SK-N-MC (cell line): Measurements from ENCODE around the gene GRIP2.

Experiments
- DNase-seq: peaks from one replicate; pipeline ENCODE4 v3.0.0-alpha.2; 2011; ENCODE audit warnings: low read depth, low spot score
- H3K27ac ChIP-seq: fragments of 200-600 bp; sonication (generic); 2 replicates; pipeline ENCODE4 v1.5.1; 2016; ENCODE audit warnings: mixed run types
- H3K36me3 ChIP-seq: fragments of 200-600 bp; sonication (generic); 2 replicates; pipeline ENCODE4 v1.6.1; 2017; ENCODE audit warnings: antibody characterized with exemption, low read length, mixed read lengths; ENCODE audit not compliant: insufficient read depth
- H3K4me3 ChIP-seq: fragments of 200-600 bp; sonication (generic); 2 replicates; pipeline ENCODE4 v1.5.1; 2016
- H3K9ac ChIP-seq: fragments of 200-600 bp; sonication (generic); 2 replicates; pipeline ENCODE4 v1.8.0; 2017; ENCODE audit warnings: mixed run types, mixed read lengths; ENCODE audit not compliant: insufficient read length
- H3K9me3 ChIP-seq: fragments of 200-600 bp; sonication (generic); 2 replicates; pipeline ENCODE4 v1.6.1; 2017; ENCODE audit warnings: low read depth, mild to moderate bottlenecking, antibody characterized with exemption, low read length, moderate library complexity, mixed read lengths
- EZH2 ChIP-seq: fragments of 200-600 bp; sonication (generic); IDR thresholded peaks from one replicate; pipeline ENCODE4 v1.6.1; 2017; ENCODE audit warnings: antibody characterized with exemption
- FOXP2 ChIP-seq: optimal IDR thresholded peaks from 2 replicates; pipeline ENCODE3; 2011; ENCODE audit warnings: mild to moderate bottlenecking, moderate library complexity; ENCODE audit not compliant: insufficient read depth; ENCODE audit errors: extremely low read length, control extremely low read depth
- POLR2AphosphoS5 ChIP-seq: IDR thresholded peaks from 2 replicates; pipeline ENCODE4 v1.6.1; 2012; ENCODE audit warnings: mild to moderate bottlenecking, low read depth, low read length, borderline replicate concordance

GRIP2 gene

DNA sequence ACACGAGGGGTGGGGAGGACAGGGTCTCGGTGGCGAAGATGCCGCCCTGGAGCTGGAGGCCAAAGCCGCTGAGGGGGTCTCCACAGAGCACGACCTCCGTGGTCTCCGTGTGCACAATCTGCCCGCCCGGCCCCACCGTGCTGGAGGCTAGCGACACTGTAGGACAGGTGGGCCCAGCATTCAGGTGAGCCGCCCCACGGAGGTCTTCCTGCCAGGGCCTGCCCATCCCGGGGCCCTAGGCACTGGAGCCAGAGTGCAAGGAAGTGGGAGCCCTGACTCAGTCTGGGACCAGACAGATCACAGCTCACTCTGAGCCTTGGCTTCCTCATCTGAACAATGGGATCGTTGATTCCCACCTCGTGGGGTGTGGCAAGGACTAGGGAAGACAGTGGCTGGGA is 25.8 kb downstream of the GRIP2 start:
- TF ChIP-seq FOXP2: no peak
- no peak for TF ChIP-seq POLR2AphosphoS5
- no peak for TF ChIP-seq EZH2
- H3K4me3 ChIP-seq: no peak overlapping the region
- no peak overlapping the region for H3K9ac ChIP-seq
- no peaks in the 10 kb centered on the region for H3K36me3 ChIP-seq
- no peak overlapping the region for H3K27ac ChIP-seq
- no peaks in the 10 kb centered on the region for H3K9me3 ChIP-seq
- DNase-seq: no peak

- Histone ChIP-seq H3K4me3 (no peak overlapping the region), H3K27ac (no peak overlapping the region), H3K9ac (no peak overlapping the region), H3K9me3 (no peaks in the 10 kb centered on the region), H3K36me3 (no peaks in the 10 kb centered on the region)
- TF ChIP-seq FOXP2 (no peak), EZH2 (no peak), POLR2AphosphoS5 (no peak)
- DNase-seq: no peak
These were observed 26.4 kb downstream of the GRIP2 start for GRCh38 chr3:14513566-14514322.

DNA sequence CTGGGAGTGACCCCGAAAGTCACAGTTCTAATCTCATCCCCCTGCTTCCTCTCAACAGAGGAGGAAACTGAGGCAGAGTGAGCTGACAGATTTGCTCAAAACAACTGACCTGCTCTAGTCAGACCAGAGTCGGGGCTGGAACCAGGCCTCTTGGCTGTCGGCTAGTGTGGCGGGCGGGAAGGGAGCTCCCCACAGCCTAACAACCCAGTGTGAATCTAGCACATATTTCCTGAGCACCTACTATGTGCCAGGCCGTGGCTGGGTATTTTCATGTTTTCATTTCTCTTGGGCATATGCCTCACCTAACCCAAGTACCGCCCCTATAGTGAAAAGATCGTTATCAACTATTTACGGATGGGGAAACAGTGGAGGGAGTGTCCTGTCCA is 27.2 kb downstream of the GRIP2 start:
- no peaks in the 10 kb centered on the region for H3K36me3 ChIP-seq
- no peaks in the 10 kb centered on the region for H3K9me3 ChIP-seq
- no peak for DNase-seq
- TF ChIP-seq FOXP2 (no peak), EZH2 (no peak), POLR2AphosphoS5 (no peak)
- H3K9ac ChIP-seq: no peak overlapping the region
- H3K27ac ChIP-seq: no peak overlapping the region
- no peak overlapping the region for H3K4me3 ChIP-seq

DNA sequence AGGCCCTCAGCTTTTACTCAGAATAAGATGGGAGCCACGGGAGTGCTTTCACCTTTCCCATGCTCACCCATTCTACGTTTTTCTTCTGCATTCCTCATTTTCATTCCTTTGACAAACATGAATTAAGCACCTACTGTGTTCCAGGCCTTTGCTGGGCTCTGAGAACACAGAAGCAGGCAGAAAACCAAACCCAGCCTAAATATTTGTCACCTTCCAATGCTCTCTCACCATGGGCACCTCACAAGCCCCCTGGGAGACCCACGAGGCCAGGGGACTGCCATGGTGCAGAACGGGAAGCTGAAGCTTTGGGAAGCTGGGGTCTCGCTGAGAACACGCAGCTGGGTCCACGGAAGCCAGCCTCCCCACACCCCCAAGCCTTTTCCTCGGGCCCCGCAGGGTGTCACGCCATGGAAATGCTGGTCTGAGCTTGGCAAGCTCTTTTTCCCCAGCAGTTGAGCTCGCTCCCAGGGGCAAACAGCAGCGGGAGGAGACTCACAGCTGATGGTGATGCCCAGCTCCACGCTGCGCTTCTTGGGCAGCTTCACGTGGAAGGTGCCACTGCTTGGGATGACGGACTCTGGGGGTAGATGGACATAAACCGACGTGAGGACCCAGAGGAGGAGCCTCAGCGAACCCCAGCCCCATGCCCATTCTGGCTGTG is 27.7 kb downstream of the GRIP2 start:
- H3K27ac ChIP-seq: no peak overlapping the region
- TF ChIP-seq POLR2AphosphoS5 (no peak), FOXP2 (no peak)

GRCh38 chr3:14511623-14512280 is 28.4 kb downstream of the GRIP2 start:
- Histone ChIP-seq H3K4me3 (no peak overlapping the region), H3K9me3 (no peaks in the 10 kb centered on the region), H3K27ac (no peak overlapping the region), H3K36me3 (no peaks in the 10 kb centered on the region), H3K9ac (no peak overlapping the region)
- TF ChIP-seq FOXP2 (no peak), EZH2 (no peak), POLR2AphosphoS5 (no peak)
- DNase-seq: no peak

More for the DNA sequence above, 27.7 kb downstream of the GRIP2 start:
- Histone ChIP-seq H3K36me3 (no peaks in the 10 kb centered on the region), H3K4me3 (no peak overlapping the region), H3K9ac (no peak overlapping the region), H3K9me3 (no peaks in the 10 kb centered on the region)
- DNase-seq: no peak

GRCh38 chr3:14510838-14511622 is 29.1 kb downstream of the GRIP2 start:
- Histone ChIP-seq H3K9me3 (no peaks in the 10 kb centered on the region), H3K36me3 (no peaks in the 10 kb centered on the region), H3K4me3 (no peak overlapping the region), H3K9ac (no peak overlapping the region), H3K27ac (no peak overlapping the region)
- no peak for DNase-seq
- TF ChIP-seq FOXP2 (no peak), POLR2AphosphoS5 (no peak), EZH2 (no peak)

GRCh38 chr3:14509796-14510100 is 30.4 kb downstream of the GRIP2 start:
- no peaks in the 10 kb centered on the region for H3K9me3 ChIP-seq
- H3K4me3 ChIP-seq: no peak overlapping the region
- no peak for DNase-seq
- H3K27ac ChIP-seq: no peak overlapping the region
- no peaks in the 10 kb centered on the region for H3K36me3 ChIP-seq
- H3K9ac ChIP-seq: no peak overlapping the region
- TF ChIP-seq EZH2 (no peak), POLR2AphosphoS5 (no peak), FOXP2 (no peak)
